Activated naive CD8-positive, alpha-beta T cell treated with anti-CD3 and anti-CD28 coated beads, Interleukin-2, amount 50 U/mL, for 16 hours (primary cell): Measurements from ENCODE around the gene ZNF155.
"Not testable (repeated sequence)": the region's sequence is repeated elsewhere in the genome, so short reads cannot be mapped to it uniquely, and the experiment has no call there.

ENCODE experiments used
- DNase-seq: peaks from one replicate; pipeline ENCODE4 v3.0.0-alpha.2; 2020; ENCODE audit warnings: low read depth, low spot score

Gene ZNF155

GRCh38 chr19:43983912-43984686, at the start of gene ZNF155:
Gene ZNF155 (plus strand): TSS chr19:43984188. CDS start chr19:43988544, 4,356 bp downstream.
- DNase-seq = no peak

GRCh38 chr19:43934985-43935708, 48.8 kb upstream of the ZNF155 start, which contains the start of gene ZNF45:
Gene ZNF45 (minus strand): TSS chr19:43935282. CDS start chr19:43922185, 13,097 bp downstream.
- DNase-seq = peak; percentile 75

- no peak for DNase-seq
Measured at GRCh38 chr19:43936188-43936587, 47.8 kb upstream of the ZNF155 start.

- DNase-seq = no peak
Measured at GRCh38 chr19:43939557-43940260, 44.3 kb upstream of the ZNF155 start.

GRCh38 chr19:43940719-43941118, 43.3 kb upstream of the ZNF155 start:
- DNase-seq = no peak

- DNase-seq = no peak
Measured at GRCh38 chr19:43941209-43941608, 42.8 kb upstream of the ZNF155 start.

- DNase-seq = not testable (repeated sequence)
Measured at GRCh38 chr19:43947412-43947811, 36.6 kb upstream of the ZNF155 start.

GRCh38 chr19:43949803-43950202, 34.2 kb upstream of the ZNF155 start:
- DNase-seq = not testable (repeated sequence)

- DNase-seq = peak; percentile 22
Measured at GRCh38 chr19:43950834-43951645, 32.9 kb upstream of the ZNF155 start, which contains the start of gene ZNF221. Gene ZNF221 (plus strand): TSS chr19:43951228. CDS start chr19:43962727, 11,499 bp downstream.

- no peak for DNase-seq
Measured at GRCh38 chr19:43956827-43957226, 27.2 kb upstream of the ZNF155 start.

GRCh38 chr19:43957891-43958290, 26.1 kb upstream of the ZNF155 start:
- no peak for DNase-seq

- no peak for DNase-seq
Measured at GRCh38 chr19:43960411-43960810, 23.6 kb upstream of the ZNF155 start.

GRCh38 chr19:43966079-43966694, 17.8 kb upstream of the ZNF155 start:
- DNase-seq = no peak

GRCh38 chr19:43976732-43977131, 7.3 kb upstream of the ZNF155 start:
- no peak for DNase-seq

- no peak for DNase-seq
Measured at GRCh38 chr19:43983544-43983911, 460 bp upstream of the ZNF155 start.

- no peak for DNase-seq
Measured at GRCh38 chr19:43984687-43985000, 656 bp downstream of the ZNF155 start.

- no peak for DNase-seq
Measured at GRCh38 chr19:43997631-43998290, 13.8 kb downstream of the ZNF155 start.

- DNase-seq = no peak
Measured at GRCh38 chr19:44002212-44002565, 18.2 kb downstream of the ZNF155 start.

GRCh38 chr19:44002566-44003460, 18.8 kb downstream of the ZNF155 start, which contains the start of gene ZNF230:
Gene ZNF230 (plus strand): TSS chr19:44002957. CDS start chr19:44007079, 4,122 bp downstream.
- DNase-seq = peak; percentile 67
